Measurements from ENCODE around the gene TMEM87B. TPM values are rescaled to one million over a fixed set of nuclear protein-coding genes. Genes with fewer than 3 reads are reported as not detected.
"Not testable (repeated sequence)": the region's sequence is repeated elsewhere in the genome, so short reads cannot be mapped to it uniquely, and the experiment has no call there.

Gene TMEM87B
- total and polyA plus RNA-seq, 7 experiments from 2014 or later, result 7.3 to 26.9 (median 15.4) TPM

DNA sequence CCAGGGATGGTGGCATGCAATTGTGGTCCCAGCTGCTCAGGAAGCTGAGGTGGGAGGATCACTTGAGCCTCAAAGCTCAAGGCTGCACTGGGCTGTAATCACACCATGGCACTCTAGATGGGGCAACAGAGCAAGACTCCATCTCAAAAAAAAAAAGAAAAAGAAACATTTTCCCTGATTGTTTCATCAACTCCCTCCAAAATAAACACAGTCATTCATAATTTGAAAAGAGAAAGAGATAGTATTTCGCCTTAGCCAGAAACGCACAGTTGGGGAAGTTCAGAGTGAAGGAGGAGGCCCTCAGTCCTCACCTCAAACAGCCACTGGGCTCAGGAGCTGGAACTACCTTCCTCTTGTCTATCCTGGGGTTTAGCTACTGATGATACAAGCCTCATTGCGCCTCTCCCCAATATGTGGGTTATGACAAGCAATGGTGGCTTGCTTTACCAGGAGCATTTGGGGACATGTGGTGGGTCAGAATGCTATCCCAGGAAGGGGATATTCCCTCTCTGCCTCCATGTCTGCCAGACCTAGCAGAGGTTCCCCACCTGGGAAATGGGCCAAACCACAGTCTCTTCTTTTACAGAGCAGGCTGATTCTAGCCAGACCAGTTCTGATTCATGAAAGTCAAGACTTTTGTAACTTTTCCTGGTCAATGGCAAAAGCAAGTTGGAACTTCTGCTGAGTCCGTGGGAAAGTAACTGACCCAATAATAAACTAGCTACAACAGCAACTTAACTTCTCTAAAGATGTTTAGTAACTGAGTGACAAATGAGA lies 22.2 kb upstream of the TMEM87B start:
- Histone ChIP-seq H3K9me3 (ENCODE audit: control insufficient read depth in 2 of 3, low read length in 3 of 3) (no peaks in the 10 kb centered on the region), H3K4me1 (ENCODE audit: control insufficient read depth in 2 of 2, insufficient read depth in 2 of 2, low read length in 2 of 2) (no peaks in the 10 kb centered on the region), H3K27ac (ENCODE audit: low read depth, low read length) (no peak overlapping the region), H3K4me3 (ENCODE audit: low read length) (no peak overlapping the region), H3K36me3 (ENCODE audit: control insufficient read depth in 2 of 3, insufficient read depth in 3 of 3, low read length in 3 of 3) (no peaks in the 10 kb centered on the region), H3K27me3 (ENCODE audit: control insufficient read depth in 2 of 2, insufficient read depth in 2 of 2, low read length in 2 of 2) (no peaks in the 10 kb centered on the region)
- intact Hi-C loops (cut with micrococcal nuclease), result no loop called here
- H3K27me3 Mint-ChIP-seq, result peaks cover 7 to 17% (median 9%) of the 10 kb centered on the region in 5 donors
- H3K27ac Mint-ChIP-seq, result no peak overlapping the region
- POLR2A ChIA-PET, result no interaction called here
- H3K4me1 Mint-ChIP-seq, result peaks cover 0 to 10% (median 5%) of the 10 kb centered on the region in 7 donors
- peak; percentile 76 for ATAC-seq
- CTCF ChIA-PET, result no interaction called here
- H3K4me3 Mint-ChIP-seq, result no peak overlapping the region
- H3K36me3 Mint-ChIP-seq, result peaks cover 0 to 6% (median 4%) of the 10 kb centered on the region in 5 donors
- no peak for DNase-seq
- peaks cover 0 to 20% (median 6%) of the 10 kb centered on the region in 11 donors for H3K9me3 Mint-ChIP-seq

GRCh38 chr2:112033600-112033999 lies 21.5 kb upstream of the TMEM87B start:
- intact Hi-C loops (cut with micrococcal nuclease), result no loop called here
- Mint-ChIP-seq H3K4me1 (peaks cover 0 to 10% (median 5%) of the 10 kb centered on the region in 7 donors), H3K27me3 (peaks cover 7 to 17% (median 9%) of the 10 kb centered on the region in 5 donors), H3K4me3 (no peak overlapping the region), H3K27ac (no peak overlapping the region), H3K36me3 (peaks cover 0 to 6% (median 4%) of the 10 kb centered on the region in 5 donors), H3K9me3 (peaks cover 0 to 25% (median 8%) of the 10 kb centered on the region in 11 donors)
- Histone ChIP-seq H3K27ac (ENCODE audit: low read depth, low read length) (no peak overlapping the region), H3K27me3 (ENCODE audit: control insufficient read depth in 2 of 2, insufficient read depth in 2 of 2, low read length in 2 of 2) (no peaks in the 10 kb centered on the region), H3K4me3 (ENCODE audit: low read length) (no peak overlapping the region), H3K4me1 (ENCODE audit: control insufficient read depth in 2 of 2, insufficient read depth in 2 of 2, low read length in 2 of 2) (no peaks in the 10 kb centered on the region), H3K36me3 (ENCODE audit: control insufficient read depth in 2 of 3, insufficient read depth in 3 of 3, low read length in 3 of 3) (no peaks in the 10 kb centered on the region), H3K9me3 (ENCODE audit: control insufficient read depth in 2 of 3, low read length in 3 of 3) (no peaks in the 10 kb centered on the region)
- ChIA-PET CTCF (no interaction called here), POLR2A (no interaction called here)
- ATAC-seq (peak; percentile 40), DNase-seq (no peak)

- Histone ChIP-seq H3K4me3 (ENCODE audit: low read length) (no peak overlapping the region), H3K36me3 (ENCODE audit: control insufficient read depth in 2 of 3, insufficient read depth in 3 of 3, low read length in 3 of 3) (no peaks in the 10 kb centered on the region), H3K27ac (ENCODE audit: low read depth, low read length) (no peak overlapping the region), H3K4me1 (ENCODE audit: control insufficient read depth in 2 of 2, insufficient read depth in 2 of 2, low read length in 2 of 2) (no peaks in the 10 kb centered on the region), H3K27me3 (ENCODE audit: control insufficient read depth in 2 of 2, insufficient read depth in 2 of 2, low read length in 2 of 2) (no peaks in the 10 kb centered on the region), H3K9me3 (ENCODE audit: control insufficient read depth in 2 of 3, low read length in 3 of 3) (no peaks in the 10 kb centered on the region)
- H3K27me3 Mint-ChIP-seq, result peaks cover 4 to 14% (median 5%) of the 10 kb centered on the region in 5 donors
- H3K27ac Mint-ChIP-seq, result no peak overlapping the region
- DNase-seq, result no peak
- H3K9me3 Mint-ChIP-seq, result peaks cover 0 to 26% (median 8%) of the 10 kb centered on the region in 11 donors
- no peak overlapping the region for H3K4me3 Mint-ChIP-seq
- POLR2A ChIA-PET, result no interaction called here
- peaks cover 0 to 10% (median 5%) of the 10 kb centered on the region in 7 donors for H3K4me1 Mint-ChIP-seq
- intact Hi-C loops (cut with micrococcal nuclease), result no loop called here
- CTCF ChIA-PET, result no interaction called here
- ATAC-seq, result no peak
- peaks cover 0 to 6% (median 4%) of the 10 kb centered on the region in 5 donors for H3K36me3 Mint-ChIP-seq
These were observed 20.1 kb upstream of the TMEM87B start for GRCh38 chr2:112034924-112035323.

GRCh38 chr2:112035786-112036185 lies 19.3 kb upstream of the TMEM87B start:
- ATAC-seq (no peak), DNase-seq (no peak)
- Mint-ChIP-seq H3K27me3 (peaks cover 0 to 8% (median 5%) of the 10 kb centered on the region in 5 donors), H3K36me3 (peaks cover 0 to 6% (median 4%) of the 10 kb centered on the region in 5 donors), H3K4me3 (no peak overlapping the region), H3K4me1 (peaks cover 0 to 10% (median 5%) of the 10 kb centered on the region in 7 donors), H3K27ac (no peak overlapping the region), H3K9me3 (peaks cover 0 to 26% (median 8%) of the 10 kb centered on the region in 11 donors)
- Histone ChIP-seq H3K4me1 (ENCODE audit: control insufficient read depth in 2 of 2, insufficient read depth in 2 of 2, low read length in 2 of 2) (no peaks in the 10 kb centered on the region), H3K27me3 (ENCODE audit: control insufficient read depth in 2 of 2, insufficient read depth in 2 of 2, low read length in 2 of 2) (no peaks in the 10 kb centered on the region), H3K36me3 (ENCODE audit: control insufficient read depth in 2 of 3, insufficient read depth in 3 of 3, low read length in 3 of 3) (no peaks in the 10 kb centered on the region), H3K9me3 (ENCODE audit: control insufficient read depth in 2 of 3, low read length in 3 of 3) (no peaks in the 10 kb centered on the region), H3K27ac (ENCODE audit: low read depth, low read length) (no peak overlapping the region), H3K4me3 (ENCODE audit: low read length) (no peak overlapping the region)
- intact Hi-C loops (cut with micrococcal nuclease), result no loop called here
- POLR2A ChIA-PET, result no interaction called here
- CTCF ChIA-PET, result no interaction called here

GRCh38 chr2:112039556-112039955 lies 15.5 kb upstream of the TMEM87B start:
- not testable (repeated sequence) for H3K27ac Mint-ChIP-seq; H3K36me3 ChIP-seq (ENCODE audit: control insufficient read depth in 2 of 3, insufficient read depth in 3 of 3, low read length in 3 of 3)
- CTCF ChIA-PET, result interaction anchor here (0.7 kb wide), 1 partner anchor 67 kb away, joined by 3 read pairs; no protein-coding TSS in a partner anchor

DNA sequence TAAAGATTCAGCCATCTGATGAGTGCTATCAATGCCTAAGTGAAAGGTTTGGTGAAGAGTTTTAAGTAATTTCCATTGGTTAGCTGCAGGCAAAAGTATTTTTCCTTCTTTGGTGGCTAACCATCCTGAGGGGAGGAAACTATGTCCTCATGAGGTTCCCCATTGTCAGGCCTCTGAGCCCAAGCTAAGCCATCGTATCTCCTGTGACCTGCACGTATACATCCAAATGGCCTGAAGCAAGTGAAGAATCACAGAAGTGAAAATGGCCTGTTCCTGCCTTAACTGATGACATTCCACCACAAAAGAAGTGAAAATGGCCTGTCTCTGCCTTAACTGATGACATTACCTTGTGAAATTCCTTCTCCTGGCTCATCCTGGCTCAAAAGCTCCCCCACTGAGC lies 15.0 kb upstream of the TMEM87B start:
- CTCF ChIA-PET; H3K36me3 ChIP-seq (ENCODE audit: control insufficient read depth in 2 of 3, insufficient read depth in 3 of 3, low read length in 3 of 3); H3K4me1 ChIP-seq (ENCODE audit: control insufficient read depth in 2 of 2, insufficient read depth in 2 of 2, low read length in 2 of 2); intact Hi-C loops (cut with micrococcal nuclease); H3K4me1 Mint-ChIP-seq; H3K27ac ChIP-seq (ENCODE audit: low read depth, low read length); H3K27ac Mint-ChIP-seq; DNase-seq; H3K27me3 Mint-ChIP-seq; H3K4me3 Mint-ChIP-seq; H3K4me3 ChIP-seq (ENCODE audit: low read length); ATAC-seq; POLR2A ChIA-PET; H3K27me3 ChIP-seq (ENCODE audit: control insufficient read depth in 2 of 2, insufficient read depth in 2 of 2, low read length in 2 of 2); H3K9me3 ChIP-seq (ENCODE audit: control insufficient read depth in 2 of 3, low read length in 3 of 3); H3K36me3 Mint-ChIP-seq: not testable (repeated sequence)
- peaks cover 0 to 20% (median 8%) of the 10 kb centered on the region in 11 donors for H3K9me3 Mint-ChIP-seq

More at GRCh38 chr2:112039556-112039955, 15.5 kb upstream of the TMEM87B start:
- H3K4me3 Mint-ChIP-seq; H3K4me1 Mint-ChIP-seq; H3K4me1 ChIP-seq (ENCODE audit: control insufficient read depth in 2 of 2, insufficient read depth in 2 of 2, low read length in 2 of 2); H3K36me3 Mint-ChIP-seq; ATAC-seq; DNase-seq; intact Hi-C loops (cut with micrococcal nuclease); H3K27me3 ChIP-seq (ENCODE audit: control insufficient read depth in 2 of 2, insufficient read depth in 2 of 2, low read length in 2 of 2); H3K27ac ChIP-seq (ENCODE audit: low read depth, low read length); H3K4me3 ChIP-seq (ENCODE audit: low read length); POLR2A ChIA-PET; H3K9me3 ChIP-seq (ENCODE audit: control insufficient read depth in 2 of 3, low read length in 3 of 3); H3K27me3 Mint-ChIP-seq: not testable (repeated sequence)
- H3K9me3 Mint-ChIP-seq, result peaks cover 0 to 25% (median 8%) of the 10 kb centered on the region in 11 donors

- Mint-ChIP-seq H3K36me3 (peaks cover 0 to 11% (median 4%) of the 10 kb centered on the region in 5 donors), H3K9me3 (peaks cover 0 to 28% (median 12%) of the 10 kb centered on the region in 11 donors), H3K27me3 (peaks cover 0 to 16% (median 5%) of the 10 kb centered on the region in 5 donors)
- POLR2A ChIA-PET; H3K4me3 ChIP-seq (ENCODE audit: low read length); H3K27ac Mint-ChIP-seq; CTCF ChIA-PET; H3K36me3 ChIP-seq (ENCODE audit: control insufficient read depth in 2 of 3, insufficient read depth in 3 of 3, low read length in 3 of 3); DNase-seq; H3K4me3 Mint-ChIP-seq; H3K4me1 ChIP-seq (ENCODE audit: control insufficient read depth in 2 of 2, insufficient read depth in 2 of 2, low read length in 2 of 2); ATAC-seq; H3K27ac ChIP-seq (ENCODE audit: low read depth, low read length); H3K4me1 Mint-ChIP-seq; H3K9me3 ChIP-seq (ENCODE audit: control insufficient read depth in 2 of 3, low read length in 3 of 3); H3K27me3 ChIP-seq (ENCODE audit: control insufficient read depth in 2 of 2, insufficient read depth in 2 of 2, low read length in 2 of 2); intact Hi-C loops (cut with micrococcal nuclease): not testable (repeated sequence)
These were observed 13.6 kb upstream of the TMEM87B start for GRCh38 chr2:112041460-112041859.
